Neutrophil (primary cell): ENCODE measurements around the gene ADH5.
"Not testable (repeated sequence)": the region's sequence is repeated elsewhere in the genome, so short reads cannot be mapped to it uniquely, and the experiment has no call there.

ENCODE experiments used
- H3K27ac ChIP-seq: fragments of 200-600 bp; sonication (generic); 2 replicates; pipeline ENCODE4 v1.5.1; 2016; ENCODE audit warnings: mild to moderate bottlenecking, moderate library complexity
- H3K27me3 ChIP-seq: fragments of 200-600 bp; sonication (generic); 2 replicates; pipeline ENCODE4 v1.6.0; 2016; ENCODE audit warnings: mild to moderate bottlenecking
- H3K36me3 ChIP-seq: fragments of 200-600 bp; sonication (generic); 2 replicates; pipeline ENCODE4 v1.5.1; 2017
- H3K4me1 ChIP-seq, 2 experiments: fragments of 200-600 bp in 1 of 2; sonication (generic) in 1 of 2; 1 replicate in 1 of 2; 2 replicates in 1 of 2; pipeline versions ENCODE4 v1.5.1 to v1.6.1; 2013 to 2016; ENCODE audit warnings: low read depth in 1 of 2, low read length in 1 of 2, mild to moderate bottlenecking in 1 of 2, moderate library complexity in 1 of 2; ENCODE audit not compliant: control insufficient read depth in 1 of 2, insufficient read depth in 1 of 2
- H3K4me3 ChIP-seq, 2 experiments: fragments of 200-600 bp in 1 of 2; sonication (generic) in 1 of 2; 1 replicate in 1 of 2; 2 replicates in 1 of 2; pipeline ENCODE4 v1.5.1; 2013 to 2016; ENCODE audit warnings: low read depth in 1 of 2, low read length in 1 of 2, mild to moderate bottlenecking in 1 of 2, moderate library complexity in 1 of 2
- H3K9me3 ChIP-seq: fragments of 200-600 bp; sonication (generic); 2 replicates; pipeline ENCODE4 v1.5.1; 2016
- CTCF ChIP-seq: fragments of 200-600 bp; sonication (generic); IDR thresholded peaks from 2 replicates; pipeline ENCODE4 v1.5.1; 2016; ENCODE audit warnings: antibody characterized with exemption

Gene ADH5

GRCh38 chr4:99028187-99028586, 60.4 kb downstream of the ADH5 start:
- H3K4me3 ChIP-seq: no peak overlapping the region
- no peak for TF ChIP-seq CTCF
- H3K36me3 ChIP-seq: no peaks in the 10 kb centered on the region
- no peaks in the 10 kb centered on the region for H3K4me1 ChIP-seq
- H3K9me3 ChIP-seq: no peaks in the 10 kb centered on the region
- no peak overlapping the region for H3K27ac ChIP-seq
- no peaks in the 10 kb centered on the region for H3K27me3 ChIP-seq

- Histone ChIP-seq H3K9me3 (no peaks in the 10 kb centered on the region), H3K27me3 (no peaks in the 10 kb centered on the region), H3K4me1 (no peaks in the 10 kb centered on the region), H3K36me3 (no peaks in the 10 kb centered on the region), H3K4me3 (no peak overlapping the region), H3K27ac (no peak overlapping the region)
- no peak for TF ChIP-seq CTCF
Observed at GRCh38 chr4:99027304-99027703, 61.3 kb downstream of the ADH5 start.

GRCh38 chr4:99025506-99025905, 63.1 kb downstream of the ADH5 start:
- Histone ChIP-seq H3K36me3 (no peaks in the 10 kb centered on the region), H3K27ac (no peak overlapping the region), H3K4me3 (no peak overlapping the region), H3K9me3 (no peaks in the 10 kb centered on the region), H3K4me1 (no peaks in the 10 kb centered on the region), H3K27me3 (no peaks in the 10 kb centered on the region)
- TF ChIP-seq CTCF: no peak

GRCh38 chr4:99024481-99025275, 63.9 kb downstream of the ADH5 start:
- Histone ChIP-seq H3K27me3 (no peaks in the 10 kb centered on the region), H3K9me3 (no peaks in the 10 kb centered on the region), H3K27ac (no peak overlapping the region), H3K4me3 (no peak overlapping the region), H3K36me3 (no peaks in the 10 kb centered on the region), H3K4me1 (no peaks in the 10 kb centered on the region)
- no peak for TF ChIP-seq CTCF

- H3K27me3 ChIP-seq, H3K9me3 ChIP-seq, H3K4me1 ChIP-seq, H3K4me3 ChIP-seq, H3K27ac ChIP-seq, H3K36me3 ChIP-seq: not testable (repeated sequence)
Observed at GRCh38 chr4:99023800-99024251, 64.8 kb downstream of the ADH5 start.

GRCh38 chr4:99022566-99022965, 66.0 kb downstream of the ADH5 start:
- H3K36me3 ChIP-seq: no peaks in the 10 kb centered on the region
- H3K4me3 ChIP-seq: no peak overlapping the region
- H3K27ac ChIP-seq: no peak overlapping the region
- no peaks in the 10 kb centered on the region for H3K9me3 ChIP-seq
- H3K4me1 ChIP-seq: no peaks in the 10 kb centered on the region
- TF ChIP-seq CTCF: no peak
- no peaks in the 10 kb centered on the region for H3K27me3 ChIP-seq
